HG03064 (cell line): Measurements from ENCODE around the gene PSMC6.
"Not testable (repeated sequence)": the region's sequence is repeated elsewhere in the genome, so short reads cannot be mapped to it uniquely, and the experiment has no call there.

Experiments used
- ATAC-seq: cut with Tn5 transposase; IDR thresholded peaks from one replicate; pipeline ENCODE4 v1.9.1; 2021; ENCODE audit warnings: low read depth; ENCODE audit not compliant: unreplicated experiment

Gene PSMC6

DNA sequence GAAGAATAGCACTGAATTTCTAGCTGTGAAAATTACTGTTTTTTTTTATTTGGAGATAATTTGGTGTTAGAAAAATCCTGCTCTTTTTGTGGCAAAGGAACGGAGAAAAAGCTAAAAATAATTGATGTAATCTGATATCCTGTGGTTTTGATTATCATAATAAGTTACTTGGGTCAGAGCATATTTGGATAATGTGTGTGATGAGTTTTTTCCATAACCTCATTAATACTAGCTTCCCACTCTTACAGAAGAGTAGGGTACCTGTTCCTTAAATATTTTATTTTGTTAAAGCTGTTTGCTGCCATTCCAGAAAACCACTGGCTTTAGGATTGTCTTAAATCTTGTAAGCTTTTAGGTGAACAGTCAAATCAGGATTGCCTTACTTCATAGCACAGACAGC lies 4.7 kb downstream of the PSMC6 start:
- ATAC-seq, result no peak

DNA sequence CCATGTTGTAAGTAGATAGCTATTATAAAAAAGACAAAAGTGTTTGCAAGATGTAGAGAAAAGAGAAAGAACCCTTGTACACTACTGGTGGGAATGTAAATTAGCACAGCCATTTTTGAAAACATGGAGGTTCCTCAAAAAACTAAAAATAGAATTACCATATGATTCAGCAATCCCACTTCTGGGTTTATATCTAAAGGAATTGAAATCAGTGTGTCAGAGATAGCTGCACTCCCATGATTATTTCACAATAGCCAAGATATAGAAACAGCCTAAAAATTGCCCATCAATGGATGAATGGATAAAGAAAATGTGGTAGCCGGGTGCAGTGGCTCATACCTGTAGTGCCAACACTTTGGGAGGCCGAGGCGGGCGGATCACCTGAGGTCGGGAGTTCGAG lies 9.2 kb downstream of the PSMC6 start:
- ATAC-seq, result no peak

DNA sequence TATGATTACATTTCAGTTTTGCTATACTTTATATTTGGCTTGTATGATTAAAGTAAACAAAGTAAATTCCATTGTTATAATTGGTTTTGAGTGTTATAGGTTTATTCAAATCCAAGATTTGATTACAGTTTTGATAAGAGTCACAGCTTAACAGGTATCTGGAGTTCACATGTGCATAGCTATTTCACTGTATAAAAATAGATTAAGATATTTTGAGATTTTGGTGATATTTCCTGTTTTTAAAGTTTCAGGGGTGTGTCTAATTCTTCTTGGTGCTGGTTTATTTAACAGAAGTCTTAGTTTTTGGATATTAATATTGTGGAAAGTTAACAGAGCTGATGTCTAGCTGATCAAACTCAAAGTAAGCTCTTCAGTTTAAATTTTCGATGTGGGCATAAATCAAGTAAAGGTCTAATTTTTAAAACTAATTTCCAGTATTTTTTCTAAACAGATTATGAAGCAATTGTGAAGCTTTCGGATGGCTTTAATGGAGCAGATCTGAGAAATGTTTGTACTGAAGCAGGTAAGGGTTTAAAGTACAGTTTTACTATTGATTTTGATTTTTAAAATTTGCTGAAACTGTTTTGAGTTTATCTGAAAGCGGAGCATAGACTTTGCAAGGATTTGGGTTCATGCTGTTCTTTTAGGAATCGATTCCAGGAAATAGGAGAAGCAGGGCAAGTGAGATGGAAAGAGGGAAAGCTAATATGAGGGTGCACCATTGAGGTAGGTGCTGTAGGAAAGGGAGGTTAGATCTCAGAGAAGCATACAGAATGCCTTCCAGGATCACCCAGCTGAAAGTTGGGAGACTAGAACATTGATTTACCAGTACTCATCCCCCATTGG lies 16.7 kb downstream of the PSMC6 start:
- ATAC-seq, result no peak

DNA sequence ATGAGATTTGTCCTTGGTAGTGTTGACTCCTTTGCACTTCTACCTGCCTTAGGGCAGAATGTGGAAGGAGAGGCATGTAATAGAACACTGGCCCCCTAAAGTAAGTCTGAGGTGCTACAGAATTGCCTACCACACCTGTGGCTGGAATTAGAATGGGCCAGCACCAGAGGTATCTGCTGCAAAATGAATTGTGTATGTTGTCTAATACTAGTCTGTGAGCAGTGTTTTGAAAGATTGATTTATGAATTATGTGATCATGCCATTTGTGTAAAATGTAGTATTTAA lies 17.3 kb downstream of the PSMC6 start:
- no peak for ATAC-seq

DNA sequence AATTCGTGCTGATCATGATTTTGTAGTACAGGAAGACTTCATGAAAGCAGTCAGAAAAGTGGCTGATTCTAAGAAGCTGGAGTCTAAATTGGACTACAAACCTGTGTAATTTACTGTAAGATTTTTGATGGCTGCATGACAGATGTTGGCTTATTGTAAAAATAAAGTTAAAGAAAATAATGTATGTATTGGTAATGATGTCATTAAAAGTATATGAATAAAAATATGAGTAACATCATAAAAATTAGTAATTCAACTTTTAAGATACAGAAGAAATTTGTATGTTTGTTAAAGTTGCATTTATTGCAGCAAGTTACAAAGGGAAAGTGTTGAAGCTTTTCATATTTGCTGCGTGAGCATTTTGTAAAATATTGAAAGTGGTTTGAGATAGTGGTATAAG lies 20.5 kb downstream of the PSMC6 start:
- ATAC-seq, result not testable (repeated sequence)

DNA sequence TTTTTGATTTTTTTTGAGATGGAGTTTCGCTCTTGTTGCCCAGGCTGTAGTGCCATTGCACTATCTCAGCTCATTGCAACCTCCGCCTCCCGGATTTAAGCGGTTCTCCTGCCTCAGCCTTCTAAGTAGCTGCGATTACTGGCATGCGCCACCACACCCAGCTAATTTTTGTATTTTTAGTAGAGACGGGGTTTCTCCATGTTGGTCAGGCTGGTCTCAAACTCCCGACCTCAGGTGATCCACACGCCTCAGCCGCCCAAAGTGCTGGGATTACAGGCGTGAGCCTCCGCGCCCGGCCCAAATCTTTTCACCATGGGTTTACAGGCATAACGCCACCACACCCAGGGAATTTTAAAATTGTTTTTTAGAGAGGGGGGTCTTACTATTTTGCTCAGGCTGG lies 22.0 kb downstream of the PSMC6 start:
- not testable (repeated sequence) for ATAC-seq

DNA sequence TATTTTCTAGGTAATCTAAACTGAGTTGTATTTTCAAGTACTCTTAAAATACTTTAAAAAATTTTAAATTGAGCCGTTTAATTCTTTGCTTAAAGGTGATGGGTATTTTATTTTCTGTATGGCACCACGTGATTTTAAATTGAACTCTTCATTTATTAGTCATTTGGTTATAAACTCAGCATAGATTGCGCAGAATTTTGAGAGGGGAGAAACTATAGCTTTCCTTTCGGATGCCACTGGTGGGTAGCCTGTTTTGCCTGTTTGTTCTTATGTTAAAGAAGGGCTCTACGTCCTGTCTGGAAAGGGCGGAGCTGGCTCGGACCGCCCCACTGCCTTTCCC lies 22.6 kb downstream of the PSMC6 start:
- ATAC-seq, result no peak

DNA sequence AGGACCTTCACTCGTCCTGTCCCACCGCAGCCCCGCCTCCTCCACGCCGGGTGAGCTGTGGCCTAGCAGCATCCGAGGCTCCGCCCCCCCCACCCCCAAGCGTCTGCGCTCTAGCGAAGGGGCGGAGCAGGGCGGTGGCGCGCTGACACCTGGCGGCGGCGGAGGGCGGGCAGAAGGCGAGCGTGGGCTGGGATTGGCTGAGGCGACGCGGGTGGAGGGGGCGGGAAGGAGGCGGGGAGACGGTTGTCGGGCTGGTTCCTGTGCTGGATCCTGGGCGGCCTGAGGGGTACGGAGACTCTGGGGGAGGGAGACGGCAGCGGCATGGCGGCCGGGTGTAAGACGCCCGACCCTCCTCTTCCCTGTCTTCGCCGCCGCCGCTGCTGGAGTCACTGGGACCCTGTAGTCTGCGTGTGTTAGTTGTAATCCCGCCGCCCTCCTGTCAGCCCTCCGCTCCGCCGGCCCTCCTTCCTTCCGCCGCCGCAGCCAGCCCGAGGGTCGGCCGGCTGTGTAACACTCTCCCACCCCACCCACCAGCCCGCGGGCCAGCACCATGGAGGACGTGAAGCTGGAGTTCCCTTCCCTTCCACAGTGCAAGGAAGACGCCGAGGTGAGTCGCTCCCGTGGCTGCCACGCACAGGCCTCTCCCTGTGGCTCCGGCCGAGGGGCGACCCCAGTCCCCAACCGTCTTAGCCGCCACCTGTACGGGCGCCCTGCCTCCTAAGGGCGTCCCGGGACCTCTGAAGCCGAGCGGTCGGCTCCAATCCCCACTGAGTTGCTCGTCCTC lies 23.1 kb downstream of the PSMC6 start, which contains the start of gene STYX:
Gene STYX (plus strand): TSS at position 242 of the 784 bp plus-strand sequence. CDS start 309 bp downstream, at position 551.
- ATAC-seq, result peak; percentile 91

DNA sequence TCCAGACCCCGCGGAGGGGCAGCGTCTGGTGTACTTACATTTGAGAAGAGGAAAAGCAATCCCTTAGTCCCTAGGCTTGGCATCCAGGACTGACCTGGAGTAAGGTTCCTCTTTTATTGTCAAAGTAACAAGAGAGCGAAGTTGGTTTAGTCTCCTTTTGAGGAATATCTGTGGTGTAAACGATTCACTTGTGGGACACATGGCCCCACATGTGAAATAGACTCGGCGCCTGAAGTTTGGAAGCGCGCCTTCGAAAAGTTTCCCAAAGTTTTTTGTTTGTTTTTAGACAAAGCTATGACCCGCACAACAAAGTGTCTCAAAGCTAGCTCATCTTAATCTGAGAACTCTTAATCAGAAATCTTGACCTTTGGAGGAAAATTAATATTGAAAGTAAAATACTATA lies 23.7 kb downstream of the PSMC6 start:
- ATAC-seq, result no peak

DNA sequence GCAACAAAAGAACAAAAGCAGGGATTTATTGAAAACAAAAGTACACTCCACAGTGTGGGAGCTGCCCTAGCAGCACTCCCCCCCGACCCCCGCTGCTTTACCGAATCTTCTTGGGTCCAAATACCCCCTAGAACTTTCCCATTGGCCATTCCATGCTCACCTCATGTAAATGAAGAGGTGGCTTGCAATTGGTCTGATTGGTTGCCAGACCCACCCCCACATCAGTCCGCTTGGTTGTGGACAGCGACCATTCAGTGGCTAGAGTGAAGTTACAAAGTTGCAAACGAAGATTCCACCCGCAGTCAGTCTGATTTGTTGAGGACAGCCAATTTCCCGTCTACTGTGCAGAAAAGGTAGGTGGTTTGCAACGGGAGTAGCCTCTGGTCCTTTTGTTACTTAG lies 26.8 kb downstream of the PSMC6 start:
- no peak for ATAC-seq

DNA sequence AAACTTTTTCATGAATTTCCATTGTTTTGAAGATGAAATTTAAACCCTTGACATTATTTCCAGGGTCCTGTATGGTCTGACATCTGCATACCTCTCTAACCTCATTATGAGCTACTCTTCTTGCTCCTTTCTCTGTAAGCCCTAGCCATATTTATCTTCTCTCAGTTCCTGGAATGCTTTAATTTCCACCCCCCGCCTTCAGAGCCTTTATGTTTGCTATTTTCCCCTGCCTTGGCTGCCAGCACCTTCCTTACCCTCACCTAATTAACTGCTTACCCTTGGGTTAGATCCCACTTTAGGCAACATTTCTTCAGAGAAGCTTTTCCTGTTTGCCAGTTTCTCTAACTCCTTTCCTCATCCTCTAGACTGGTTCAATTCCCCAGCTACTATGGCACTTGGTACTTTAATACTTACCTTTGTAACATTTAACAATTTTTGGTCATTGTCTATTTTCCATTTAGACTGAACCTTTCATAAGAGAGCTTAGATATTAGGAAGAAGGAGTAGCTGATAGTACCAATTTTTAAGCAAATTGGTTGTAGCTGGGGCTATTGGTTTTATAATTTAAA lies 29.0 kb downstream of the PSMC6 start:
- no peak for ATAC-seq

DNA sequence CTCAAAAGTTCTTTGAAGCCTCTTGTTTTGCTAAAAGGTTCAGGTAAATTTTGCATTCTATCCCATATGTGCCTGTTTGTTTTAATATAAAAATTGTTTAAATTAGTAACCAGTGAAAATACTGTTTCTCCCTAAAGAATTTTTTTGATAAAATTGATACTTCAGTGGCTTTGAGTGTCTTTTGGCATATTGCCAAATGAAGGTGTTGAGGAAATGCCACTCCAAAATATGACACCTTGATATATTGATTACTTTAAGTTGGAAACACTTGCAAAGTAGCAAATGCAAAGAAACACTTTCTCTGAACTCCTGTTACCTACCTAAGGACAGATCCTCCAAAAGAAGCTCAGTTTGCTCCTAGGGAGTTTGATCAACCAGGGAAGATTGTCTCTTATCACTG lies 31.4 kb downstream of the PSMC6 start:
- no peak for ATAC-seq

DNA sequence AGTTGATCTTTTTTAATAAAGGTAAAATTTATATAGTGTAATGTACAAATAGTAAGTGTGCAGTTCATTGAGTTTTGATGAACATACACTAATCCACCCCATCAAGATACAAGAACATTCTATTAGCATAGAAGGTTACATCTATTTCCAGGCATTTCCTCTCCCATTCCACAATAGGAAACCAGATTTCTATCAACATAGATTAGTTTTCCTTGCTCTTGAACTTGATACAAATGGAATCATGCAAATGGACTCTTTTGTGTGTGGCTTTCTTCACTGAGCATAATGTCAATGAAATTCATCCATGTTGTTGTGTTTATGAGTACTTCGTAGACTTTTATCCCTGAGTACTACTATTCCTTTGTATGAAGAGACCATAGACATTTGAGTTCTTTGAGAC lies 33.8 kb downstream of the PSMC6 start:
- ATAC-seq, result no peak

DNA sequence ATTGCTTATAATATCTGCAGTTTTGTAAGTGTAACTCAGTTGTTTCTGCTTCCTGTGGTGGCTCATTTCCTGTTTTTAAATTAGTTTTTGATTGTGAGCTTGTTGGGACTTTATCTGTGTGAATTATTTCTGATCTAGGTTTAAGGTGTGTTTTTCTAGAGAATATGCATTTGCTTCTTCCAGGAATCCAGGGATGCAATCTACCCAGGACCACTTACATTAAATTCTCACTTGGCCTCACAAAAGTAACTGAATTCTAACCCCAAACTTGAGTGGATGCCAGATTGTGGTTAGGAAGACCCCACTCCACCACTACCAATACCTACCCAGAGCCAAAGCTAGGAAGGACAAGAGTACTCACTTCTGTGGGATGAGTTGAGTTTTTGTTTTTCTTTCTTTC lies 34.9 kb downstream of the PSMC6 start:
- ATAC-seq, result no peak

DNA sequence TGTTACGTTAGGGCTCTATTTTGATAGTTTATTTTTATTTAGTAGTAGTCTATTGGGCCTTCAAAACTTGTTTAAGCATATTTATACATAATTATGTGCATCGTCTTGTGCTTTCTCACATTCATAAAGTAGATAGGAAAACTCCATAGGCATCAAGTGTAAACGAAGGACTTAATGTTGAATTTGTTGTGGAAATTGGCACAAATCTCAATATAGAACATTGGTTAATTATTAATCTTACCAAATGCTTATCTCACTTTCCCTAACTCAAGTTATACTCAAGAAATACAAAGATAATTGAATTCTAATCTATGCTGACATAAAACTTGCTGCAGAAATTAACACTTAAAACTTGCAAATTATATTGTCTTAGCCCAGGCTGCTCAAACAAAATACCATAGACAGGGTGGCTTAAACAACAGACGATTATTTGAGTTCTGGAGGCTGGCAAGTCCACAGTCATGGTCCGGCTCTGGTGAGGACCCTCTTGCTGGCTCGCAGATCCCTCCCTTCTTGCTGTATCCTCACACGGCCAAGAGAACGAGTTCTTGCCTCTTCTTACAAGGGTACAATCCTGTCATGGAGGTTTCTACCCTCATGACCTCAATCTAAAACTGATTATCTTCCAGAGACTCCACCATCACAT lies 41.8 kb downstream of the PSMC6 start:
- no peak for ATAC-seq

DNA sequence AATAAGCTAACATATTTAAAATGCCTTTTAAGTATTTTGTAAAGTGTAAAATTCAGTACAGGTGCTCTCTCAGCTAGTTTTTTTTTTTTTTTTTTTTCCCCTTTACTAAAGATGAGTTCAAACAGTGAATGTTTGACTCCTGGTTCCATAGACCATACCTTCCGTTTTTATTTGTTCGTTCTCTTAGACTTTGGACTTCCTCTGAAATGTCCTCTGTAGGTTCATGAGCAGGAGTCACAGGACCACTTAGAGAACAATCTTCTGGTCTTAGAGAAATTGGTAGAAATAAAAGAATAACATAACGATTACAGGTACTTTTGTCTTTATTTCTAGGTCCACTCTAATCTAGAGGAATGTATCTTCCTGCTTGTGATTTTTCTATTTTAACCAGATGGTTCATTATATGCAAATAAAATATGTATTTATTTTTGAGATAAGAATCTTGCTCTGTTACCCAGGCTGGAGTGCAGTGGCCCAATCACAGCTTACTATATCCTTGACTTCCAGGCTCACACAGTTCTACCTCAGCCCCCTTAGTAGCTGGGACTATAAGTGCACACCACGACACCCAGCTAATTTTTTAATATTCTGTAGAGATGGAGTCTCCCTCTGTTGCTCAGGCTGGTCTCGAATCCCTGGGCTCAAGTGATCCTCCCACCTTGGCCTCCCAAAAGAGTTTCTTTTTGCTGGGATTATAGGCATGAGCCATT lies 48.8 kb downstream of the PSMC6 start:
- no peak for ATAC-seq

DNA sequence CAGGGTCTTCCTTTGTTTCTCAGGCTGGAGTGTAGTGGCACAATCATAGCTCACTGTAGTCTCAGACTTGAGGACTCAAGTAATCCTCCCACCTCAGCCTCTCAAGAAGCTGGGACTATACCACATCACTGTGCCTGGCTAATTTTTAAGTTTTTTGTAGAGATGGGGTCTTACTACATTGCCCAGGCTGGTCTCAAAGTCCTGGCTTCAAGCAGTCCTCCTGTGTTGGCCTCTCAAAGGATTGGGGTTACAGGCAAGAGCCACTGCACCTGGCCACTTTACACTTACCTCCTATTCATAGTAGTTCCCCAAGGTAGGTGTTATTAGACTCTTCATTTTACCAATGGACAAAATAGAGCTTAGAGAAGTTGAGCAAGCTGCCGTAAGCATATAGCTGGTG lies 52.1 kb downstream of the PSMC6 start:
- ATAC-seq, result no peak

DNA sequence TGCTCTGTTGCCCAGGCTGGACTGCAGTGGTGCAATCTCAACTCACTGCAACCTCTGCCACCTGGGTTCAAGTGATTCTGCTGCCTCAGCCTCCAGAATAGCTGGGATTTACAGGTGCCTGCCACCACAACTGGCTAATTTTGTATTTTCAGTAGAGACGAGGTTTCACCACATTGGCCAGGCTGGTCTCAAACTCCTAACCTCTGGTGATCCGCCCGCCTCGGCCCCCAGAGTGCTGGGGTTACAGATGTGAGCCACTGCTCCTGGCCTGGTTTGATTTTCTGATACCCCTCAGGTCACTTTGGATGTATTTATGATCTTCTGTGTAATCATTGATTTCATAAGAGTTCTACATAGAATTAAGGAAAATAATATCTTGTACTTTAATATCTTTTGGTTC lies 55.9 kb downstream of the PSMC6 start:
- ATAC-seq, result not testable (repeated sequence)

DNA sequence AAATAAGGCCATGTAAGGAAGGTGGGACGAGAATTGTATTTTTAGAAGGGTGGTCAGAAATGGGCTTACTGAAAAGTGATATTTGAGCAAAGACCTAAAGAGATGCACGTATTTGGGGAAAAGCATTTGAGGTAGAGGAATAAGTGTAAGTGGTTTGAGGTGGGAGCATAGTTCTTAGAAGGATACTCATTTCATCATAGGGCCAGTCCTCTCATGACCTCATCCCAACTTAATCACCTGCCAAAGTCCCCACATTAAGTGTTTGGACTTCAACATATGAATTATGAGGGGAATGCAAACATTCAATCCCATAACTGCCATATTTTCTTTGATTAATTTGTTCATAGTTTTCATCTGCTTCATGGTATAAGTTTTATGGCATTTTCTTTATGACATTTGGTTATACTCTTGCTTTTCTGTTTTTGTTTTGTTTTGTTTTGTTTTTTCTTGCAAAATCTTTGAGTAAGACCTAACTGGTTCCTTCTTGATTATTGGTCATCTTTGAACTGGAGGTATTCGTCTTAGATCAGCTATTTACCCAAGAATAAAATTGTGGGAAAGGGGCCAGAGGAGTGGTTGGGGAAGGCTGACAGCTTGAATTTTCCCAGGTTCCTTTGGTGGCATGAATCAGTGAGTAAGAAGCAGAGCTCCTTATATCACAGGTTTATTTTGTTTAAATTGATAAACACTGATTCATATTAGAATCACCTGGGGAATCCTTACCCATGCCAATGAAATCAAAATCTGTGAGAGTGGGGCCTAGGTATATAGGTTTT lies 60.2 kb downstream of the PSMC6 start:
- ATAC-seq, result no peak

DNA sequence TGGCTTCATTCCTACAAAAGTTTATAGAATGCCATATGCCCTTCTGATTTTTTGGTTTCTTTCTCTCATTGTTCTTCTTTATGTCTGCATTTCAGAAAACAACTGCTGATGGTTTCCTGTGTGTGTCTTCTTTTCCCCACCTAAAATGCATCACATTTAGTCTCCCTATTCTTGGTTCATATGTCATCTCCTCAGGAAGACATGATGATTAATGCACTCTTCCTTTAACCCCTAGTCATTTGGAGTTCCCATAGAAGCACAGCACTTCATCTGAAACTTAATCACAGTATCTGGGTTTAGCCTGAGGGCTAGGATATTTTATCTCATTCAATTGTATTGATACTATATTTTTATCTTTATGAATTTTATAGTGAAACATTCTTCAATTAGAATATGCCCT lies 62.9 kb downstream of the PSMC6 start:
- no peak for ATAC-seq
